ENCODE data around the gene BLMH.

The BLMH gene

GRCh38 chr17:30290696-30291542 is 825 bp downstream of the BLMH start:
- Histone ChIP-seq H3K4me3 (ENCODE audit: severe bottlenecking) (peak overlapping the region; percentile 73), H3K36me3 (ENCODE audit: low read depth) (peaks cover 47% of the 10 kb centered on the region), H3K4me1 (ENCODE audit: insufficient read depth, poor library complexity, severe bottlenecking) (peaks cover 8% of the 10 kb centered on the region), H3K27me3 (ENCODE audit: insufficient read depth, poor library complexity, severe bottlenecking) (no peaks in the 10 kb centered on the region), H3K27ac (ENCODE audit: poor library complexity, severe bottlenecking) (peak overlapping the region; percentile 37), H3K9me3 (ENCODE audit: severe bottlenecking) (no peaks in the 10 kb centered on the region)
- ATAC-seq (ENCODE audit: low read depth): peak; percentile 82
- peak; percentile 58 for DNase-seq (ENCODE audit: low spot score)
- TF ChIP-seq, protein P1, sequence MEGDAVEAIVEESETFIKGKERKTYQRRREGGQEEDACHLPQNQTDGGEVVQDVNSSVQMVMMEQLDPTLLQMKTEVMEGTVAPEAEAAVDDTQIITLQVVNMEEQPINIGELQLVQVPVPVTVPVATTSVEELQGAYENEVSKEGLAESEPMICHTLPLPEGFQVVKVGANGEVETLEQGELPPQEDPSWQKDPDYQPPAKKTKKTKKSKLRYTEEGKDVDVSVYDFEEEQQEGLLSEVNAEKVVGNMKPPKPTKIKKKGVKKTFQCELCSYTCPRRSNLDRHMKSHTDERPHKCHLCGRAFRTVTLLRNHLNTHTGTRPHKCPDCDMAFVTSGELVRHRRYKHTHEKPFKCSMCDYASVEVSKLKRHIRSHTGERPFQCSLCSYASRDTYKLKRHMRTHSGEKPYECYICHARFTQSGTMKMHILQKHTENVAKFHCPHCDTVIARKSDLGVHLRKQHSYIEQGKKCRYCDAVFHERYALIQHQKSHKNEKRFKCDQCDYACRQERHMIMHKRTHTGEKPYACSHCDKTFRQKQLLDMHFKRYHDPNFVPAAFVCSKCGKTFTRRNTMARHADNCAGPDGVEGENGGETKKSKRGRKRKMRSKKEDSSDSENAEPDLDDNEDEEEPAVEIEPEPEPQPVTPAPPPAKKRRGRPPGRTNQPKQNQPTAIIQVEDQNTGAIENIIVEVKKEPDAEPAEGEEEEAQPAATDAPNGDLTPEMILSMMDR (IDR thresholded peaks at IDR 0.05; ENCODE audit: poor library complexity, severe bottlenecking): no peak

DNA sequence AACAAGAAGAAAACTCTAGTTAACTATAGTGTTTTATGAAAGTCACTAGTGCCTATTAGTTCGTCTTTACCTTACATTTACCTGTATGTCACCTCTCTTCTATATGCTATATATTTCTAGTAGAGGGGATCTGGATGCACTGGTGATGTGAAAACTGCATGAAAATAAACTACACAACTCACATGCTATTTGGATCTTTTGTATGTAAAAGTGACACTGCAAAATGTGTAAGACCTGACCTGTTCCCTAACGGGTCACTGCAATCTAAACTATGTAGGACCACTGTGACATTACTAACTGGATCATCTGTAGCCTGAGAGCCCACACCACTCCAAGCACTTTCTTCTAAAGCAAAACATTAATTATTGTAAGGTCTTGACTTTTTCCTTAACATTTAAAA is 1.7 kb downstream of the BLMH start:
- TF ChIP-seq, protein P1 (IDR thresholded peaks at IDR 0.05; ENCODE audit: poor library complexity, severe bottlenecking): no peak
- H3K27me3 ChIP-seq (ENCODE audit: insufficient read depth, poor library complexity, severe bottlenecking): no peaks in the 10 kb centered on the region
- no peaks in the 10 kb centered on the region for H3K9me3 ChIP-seq (ENCODE audit: severe bottlenecking)
- ATAC-seq (ENCODE audit: low read depth) (no peak), DNase-seq (ENCODE audit: low spot score) (no peak)
- peaks cover 8% of the 10 kb centered on the region for H3K4me1 ChIP-seq (ENCODE audit: insufficient read depth, poor library complexity, severe bottlenecking)
- peaks cover 55% of the 10 kb centered on the region for H3K36me3 ChIP-seq (ENCODE audit: low read depth)
- H3K4me3 ChIP-seq (ENCODE audit: severe bottlenecking): no peak overlapping the region
- H3K27ac ChIP-seq (ENCODE audit: poor library complexity, severe bottlenecking): no peak overlapping the region

GRCh38 chr17:30279156-30279555 is 12.6 kb downstream of the BLMH start:
- Histone ChIP-seq H3K36me3 (ENCODE audit: low read depth) (peaks cover 62% of the 10 kb centered on the region), H3K27ac (ENCODE audit: poor library complexity, severe bottlenecking) (no peak overlapping the region), H3K9me3 (ENCODE audit: severe bottlenecking) (no peaks in the 10 kb centered on the region)

DNA sequence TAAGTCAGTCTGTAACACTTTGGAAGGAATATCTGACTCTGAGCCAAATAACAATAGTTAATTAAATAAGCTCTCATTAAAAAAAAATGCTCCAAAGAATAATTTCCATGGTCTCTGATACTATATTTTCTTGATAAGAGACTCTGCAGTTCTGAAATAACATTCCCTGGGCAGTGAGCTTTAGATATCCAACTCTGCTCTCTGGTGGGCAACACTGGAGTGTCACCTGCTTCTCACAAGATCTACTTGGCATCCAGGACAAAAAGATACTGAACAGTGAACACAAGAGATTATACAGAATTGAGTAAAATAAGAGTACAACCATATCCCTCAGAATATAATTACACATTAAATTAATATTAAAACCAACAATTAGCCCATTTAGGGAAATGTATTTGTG is 13.7 kb downstream of the BLMH start:
- H3K27me3 ChIP-seq (ENCODE audit: insufficient read depth, poor library complexity, severe bottlenecking): no peaks in the 10 kb centered on the region
- H3K4me1 ChIP-seq (ENCODE audit: insufficient read depth, poor library complexity, severe bottlenecking): no peaks in the 10 kb centered on the region
- peaks cover 65% of the 10 kb centered on the region for H3K36me3 ChIP-seq (ENCODE audit: low read depth)
- ATAC-seq (ENCODE audit: low read depth): no peak
- H3K9me3 ChIP-seq (ENCODE audit: severe bottlenecking): no peaks in the 10 kb centered on the region
- TF ChIP-seq, protein P1 (IDR thresholded peaks at IDR 0.05; ENCODE audit: poor library complexity, severe bottlenecking): peak; percentile 22
- no peak for DNase-seq (ENCODE audit: low spot score)
- H3K27ac ChIP-seq (ENCODE audit: poor library complexity, severe bottlenecking): no peak overlapping the region
- no peak overlapping the region for H3K4me3 ChIP-seq (ENCODE audit: severe bottlenecking)

More at GRCh38 chr17:30279156-30279555, 12.6 kb downstream of the BLMH start:
- TF ChIP-seq, protein P1 (IDR thresholded peaks at IDR 0.05; ENCODE audit: poor library complexity, severe bottlenecking): no peak
- Histone ChIP-seq H3K4me1 (ENCODE audit: insufficient read depth, poor library complexity, severe bottlenecking) (no peaks in the 10 kb centered on the region), H3K4me3 (ENCODE audit: severe bottlenecking) (no peak overlapping the region), H3K27me3 (ENCODE audit: insufficient read depth, poor library complexity, severe bottlenecking) (no peaks in the 10 kb centered on the region)
- ATAC-seq (ENCODE audit: low read depth): no peak
- DNase-seq (ENCODE audit: low spot score): no peak

GRCh38 chr17:30275911-30276310 is 15.8 kb downstream of the BLMH start:
- no peak for DNase-seq (ENCODE audit: low spot score)
- H3K9me3 ChIP-seq (ENCODE audit: severe bottlenecking): no peaks in the 10 kb centered on the region
- ATAC-seq (ENCODE audit: low read depth): no peak
- no peaks in the 10 kb centered on the region for H3K4me1 ChIP-seq (ENCODE audit: insufficient read depth, poor library complexity, severe bottlenecking)
- no peak overlapping the region for H3K4me3 ChIP-seq (ENCODE audit: severe bottlenecking)
- peaks cover 78% of the 10 kb centered on the region for H3K36me3 ChIP-seq (ENCODE audit: low read depth)
- TF ChIP-seq, protein P1 (IDR thresholded peaks at IDR 0.05; ENCODE audit: poor library complexity, severe bottlenecking): no peak
- no peak overlapping the region for H3K27ac ChIP-seq (ENCODE audit: poor library complexity, severe bottlenecking)
- H3K27me3 ChIP-seq (ENCODE audit: insufficient read depth, poor library complexity, severe bottlenecking): no peaks in the 10 kb centered on the region
